Middle frontal gyrus (tissue), 1 donor: ENCODE results near the gene NKX1-1.
"Not testable (repeated sequence)": the region's sequence is repeated elsewhere in the genome, so short reads cannot be mapped to it uniquely, and the experiment has no call there.

Experiments
- DNase-seq: peaks from one replicate; pipeline ENCODE4 v3.0.0-alpha.2; 2015; ENCODE audit warnings: low spot score; ENCODE audit errors: extremely low spot score

Gene NKX1-1

GRCh38 chr4:1375051-1375721 lies 31.1 kb downstream of the NKX1-1 start:
- no peak for DNase-seq

DNA sequence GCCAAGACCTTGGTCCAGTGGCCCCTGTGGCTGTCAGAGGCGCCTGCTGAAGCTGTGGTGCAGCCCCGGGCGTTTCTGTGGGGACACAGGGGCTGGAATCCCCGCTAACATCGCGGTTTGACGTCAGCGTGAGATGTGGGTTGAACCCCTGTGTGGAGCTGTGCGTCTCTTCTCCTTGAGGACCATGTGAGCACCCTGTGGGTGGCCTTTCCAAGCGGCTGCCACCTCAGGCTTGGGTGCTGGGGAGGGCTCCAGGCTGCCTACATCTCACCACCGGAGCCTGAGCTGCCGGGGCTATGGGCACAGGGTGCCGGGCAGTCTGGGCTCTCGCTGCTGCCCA lies 31.6 kb downstream of the NKX1-1 start:
- no peak for DNase-seq

DNA sequence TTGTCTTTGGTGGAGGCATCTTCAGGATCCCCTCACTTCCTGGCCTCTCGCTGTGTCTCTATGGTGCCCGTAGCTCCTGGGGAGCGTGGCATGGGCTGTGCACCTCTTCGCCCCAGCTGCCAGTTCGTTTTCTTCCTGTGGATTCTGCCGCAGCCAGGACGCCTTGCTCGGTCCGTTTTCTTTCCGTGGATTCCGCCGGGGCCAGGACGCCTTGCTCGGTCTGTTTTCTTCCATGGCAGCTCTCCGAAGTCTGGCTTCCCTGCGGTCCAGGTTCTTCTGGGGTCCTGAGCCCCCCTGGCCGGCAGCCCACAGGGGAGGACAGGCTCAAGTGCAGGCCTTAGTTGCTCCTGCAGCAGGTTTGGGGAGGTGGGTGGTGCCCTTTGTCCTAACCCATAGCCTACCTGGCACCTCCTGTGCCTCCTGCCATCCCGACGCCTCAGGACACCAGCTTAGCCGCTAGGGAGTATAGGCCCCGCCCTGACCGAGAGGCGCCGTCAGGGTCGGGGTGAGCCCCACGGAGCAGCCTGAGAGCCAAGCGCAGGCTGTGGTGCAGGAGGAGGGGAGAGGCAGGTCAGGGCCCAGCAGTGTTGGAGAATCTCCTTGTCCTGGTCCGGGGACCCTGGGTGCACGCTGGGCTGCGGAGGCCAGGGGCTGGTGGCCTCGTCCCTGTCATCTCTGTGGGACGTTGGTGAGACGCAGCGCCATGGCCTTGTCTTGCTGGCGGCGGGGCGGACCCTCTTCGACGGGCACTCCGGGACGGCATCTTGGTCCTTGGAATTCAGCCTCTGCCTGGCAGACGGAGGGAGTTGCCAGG lies 32.1 kb downstream of the NKX1-1 start:
- no peak for DNase-seq

DNA sequence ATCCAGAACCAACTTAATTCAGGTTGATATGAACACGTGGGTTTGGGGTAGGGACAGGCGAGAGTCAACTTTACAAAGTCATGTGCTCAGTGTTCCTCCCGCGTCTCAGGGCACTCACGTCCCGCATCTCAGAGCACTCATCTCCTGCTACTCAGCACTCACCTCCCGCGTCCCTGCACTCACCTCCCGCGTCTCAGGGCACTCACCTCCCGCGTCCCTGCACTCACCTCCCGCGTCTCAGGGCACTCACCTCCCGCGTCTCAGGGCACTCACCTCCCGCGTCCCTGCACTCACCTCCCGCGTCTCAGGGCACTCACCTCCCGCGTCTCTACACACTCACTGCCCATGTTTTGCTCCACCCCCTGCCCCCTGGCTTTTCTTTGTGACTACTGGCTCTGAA lies 33.7 kb downstream of the NKX1-1 start:
- not testable (repeated sequence) for DNase-seq

DNA sequence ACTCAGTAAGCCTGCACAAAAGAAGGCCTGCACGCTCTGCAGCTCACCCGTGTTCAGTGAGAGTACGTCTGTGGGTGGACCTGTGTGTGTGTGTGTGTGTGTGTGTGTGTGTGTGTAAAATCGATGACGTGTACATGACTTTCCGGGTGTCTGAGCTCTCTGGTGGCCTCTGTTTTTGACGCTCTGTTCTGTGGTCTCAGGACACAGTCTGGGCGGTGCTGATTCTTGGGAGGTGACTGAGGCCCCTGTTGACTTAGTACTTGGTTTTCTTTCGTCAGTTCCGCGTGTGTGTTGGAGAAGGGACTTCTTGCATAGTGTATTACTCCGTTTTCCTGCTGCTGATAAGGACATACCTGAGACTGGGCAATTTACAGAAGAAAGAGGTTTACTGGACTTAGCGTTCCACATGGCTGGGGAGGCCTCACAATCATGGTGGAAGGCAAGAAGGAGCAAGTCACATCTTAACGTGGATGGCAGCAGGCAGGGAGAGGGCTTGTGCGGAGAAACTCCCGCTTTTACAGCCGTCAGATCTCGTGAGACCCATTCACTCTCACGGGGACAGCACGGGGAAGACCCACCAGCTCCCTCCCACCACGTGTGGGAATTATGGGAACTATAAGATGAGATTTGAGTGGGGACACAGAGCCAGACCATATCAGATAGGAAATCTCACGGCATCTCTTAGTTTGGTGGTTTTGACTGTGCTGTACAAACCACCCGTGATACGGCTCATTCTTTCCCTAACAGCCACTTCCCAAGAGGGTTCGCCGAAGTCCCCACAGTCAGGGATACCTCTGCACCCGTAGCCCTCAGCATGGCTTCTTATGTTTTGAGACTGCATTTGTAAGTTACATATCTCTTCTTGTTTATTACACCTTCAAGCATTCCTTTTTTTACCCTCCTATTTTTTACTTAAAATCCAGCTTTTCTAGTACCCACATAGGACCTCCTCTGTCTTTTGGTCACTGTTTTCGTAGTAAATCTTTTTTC lies 34.8 kb downstream of the NKX1-1 start:
- DNase-seq: no peak

DNA sequence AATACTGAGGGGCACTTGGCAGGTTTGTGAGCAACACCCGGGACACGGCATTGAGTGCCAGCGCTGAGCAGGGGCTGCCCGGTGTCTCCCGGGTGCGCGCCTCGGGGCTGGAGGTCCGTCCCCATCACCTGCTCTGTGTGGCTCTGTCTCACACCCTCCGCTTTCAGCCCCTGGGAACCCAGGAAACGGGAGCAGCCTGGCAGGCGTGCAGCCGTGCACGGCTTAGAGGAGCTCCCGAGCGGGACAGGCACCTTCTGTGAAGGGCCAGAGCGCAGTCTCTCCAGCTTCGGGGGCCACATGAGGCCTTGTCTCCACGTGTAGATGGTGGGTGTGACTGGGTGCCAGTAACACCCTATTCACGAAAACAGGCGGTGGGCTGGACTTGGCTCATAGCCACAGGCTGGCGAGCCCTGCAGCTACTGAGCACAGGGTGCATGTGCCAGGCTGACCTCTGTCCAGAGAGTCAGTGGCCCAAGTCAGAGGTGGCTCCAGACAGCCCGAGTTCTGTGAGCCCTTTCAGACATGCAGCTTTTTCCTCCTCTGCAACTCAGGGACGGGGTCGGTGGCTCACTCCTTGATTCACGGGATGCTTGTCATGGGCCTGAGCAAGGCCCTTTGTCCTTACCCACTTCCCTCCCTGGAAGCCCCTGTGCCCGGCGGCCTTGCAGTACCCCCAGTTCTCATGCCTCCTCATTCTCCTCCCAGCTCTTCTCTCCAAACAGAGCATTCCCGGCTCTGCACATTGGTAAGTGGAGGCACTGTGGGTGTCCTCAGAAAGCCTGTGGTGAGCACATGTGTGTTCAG lies 35.7 kb downstream of the NKX1-1 start:
- DNase-seq: no peak

DNA sequence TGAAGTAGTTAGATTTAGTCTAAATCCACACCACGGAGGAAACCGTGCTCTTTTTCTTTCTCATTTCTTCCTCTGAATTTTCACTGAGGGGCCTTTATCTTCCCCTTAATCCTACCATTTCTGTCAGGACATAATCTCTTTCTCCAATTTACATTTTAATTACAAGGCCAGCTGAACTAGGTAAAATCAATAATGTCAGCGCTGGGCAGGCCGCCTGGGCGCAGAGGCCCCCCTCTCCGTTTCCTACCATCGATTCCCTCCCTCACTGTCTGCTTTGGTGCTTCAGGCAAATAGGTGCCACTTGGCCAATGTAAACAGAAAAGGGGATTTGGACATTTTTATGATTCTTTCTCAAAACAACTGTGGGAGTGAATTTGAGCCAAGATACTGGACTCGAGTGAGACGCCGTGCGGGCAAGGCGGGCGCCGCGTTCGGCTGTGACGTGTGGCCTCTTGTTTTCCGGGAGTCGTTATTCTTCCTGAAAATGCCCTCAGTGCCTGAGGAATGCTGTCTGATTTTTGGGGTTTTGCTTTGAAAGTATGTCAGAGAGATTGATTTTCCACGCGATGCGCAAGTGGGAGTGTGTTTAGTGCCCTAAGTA lies 36.7 kb downstream of the NKX1-1 start:
- no peak for DNase-seq

DNA sequence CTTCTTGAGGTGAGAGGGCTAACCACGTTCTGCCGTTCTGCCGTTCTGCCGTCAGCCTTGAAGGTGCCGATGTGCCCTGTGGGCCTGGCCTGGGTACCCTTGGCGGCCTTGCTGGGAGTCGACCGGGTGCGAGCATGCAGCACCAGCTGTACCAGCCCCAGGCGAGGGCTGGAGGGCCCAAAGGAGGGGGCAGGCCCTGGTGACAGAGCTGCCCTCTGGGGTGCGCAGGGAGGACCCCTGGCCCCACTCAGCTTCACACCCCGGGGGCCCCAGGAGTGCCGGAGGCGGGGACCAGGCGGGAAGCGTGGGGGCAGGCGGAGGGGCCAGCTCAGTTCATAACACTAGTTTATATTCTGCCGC lies 37.2 kb downstream of the NKX1-1 start:
- DNase-seq: no peak

DNA sequence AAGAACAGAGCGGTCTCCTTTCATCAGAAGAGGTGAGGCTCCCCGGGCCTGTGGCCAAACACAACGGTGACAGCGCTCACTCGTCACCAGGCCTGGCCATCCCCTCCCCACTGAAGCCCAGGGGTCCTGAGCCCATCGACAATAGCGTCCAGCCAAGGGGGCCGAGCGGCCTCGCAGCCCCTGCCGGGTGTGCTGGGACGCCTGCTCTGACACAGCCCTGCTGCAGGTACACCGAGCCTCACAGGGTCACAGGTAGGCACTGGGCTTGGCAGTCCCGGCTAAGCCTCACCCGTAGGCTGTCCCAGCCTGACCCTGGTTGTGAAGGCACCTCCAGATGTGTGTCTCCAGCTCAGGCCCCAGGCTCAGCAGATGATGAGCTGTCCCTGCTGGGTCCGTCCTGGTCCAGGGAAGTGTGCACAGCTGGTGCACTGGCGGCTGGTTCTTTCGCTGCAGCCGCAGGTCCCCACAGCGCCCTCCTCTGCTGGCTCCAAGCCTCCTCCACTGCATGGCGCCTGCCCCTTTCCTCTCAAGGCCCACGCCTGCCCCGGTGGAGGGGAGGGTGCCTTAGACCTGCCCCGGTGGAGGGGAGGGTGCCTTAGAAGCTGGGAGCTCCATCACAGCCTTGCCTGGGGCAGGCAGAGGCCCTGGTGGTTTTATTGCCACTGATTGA lies 37.7 kb downstream of the NKX1-1 start:
- no peak for DNase-seq

GRCh38 chr4:1367936-1368289 lies 38.3 kb downstream of the NKX1-1 start:
- DNase-seq: no peak

DNA sequence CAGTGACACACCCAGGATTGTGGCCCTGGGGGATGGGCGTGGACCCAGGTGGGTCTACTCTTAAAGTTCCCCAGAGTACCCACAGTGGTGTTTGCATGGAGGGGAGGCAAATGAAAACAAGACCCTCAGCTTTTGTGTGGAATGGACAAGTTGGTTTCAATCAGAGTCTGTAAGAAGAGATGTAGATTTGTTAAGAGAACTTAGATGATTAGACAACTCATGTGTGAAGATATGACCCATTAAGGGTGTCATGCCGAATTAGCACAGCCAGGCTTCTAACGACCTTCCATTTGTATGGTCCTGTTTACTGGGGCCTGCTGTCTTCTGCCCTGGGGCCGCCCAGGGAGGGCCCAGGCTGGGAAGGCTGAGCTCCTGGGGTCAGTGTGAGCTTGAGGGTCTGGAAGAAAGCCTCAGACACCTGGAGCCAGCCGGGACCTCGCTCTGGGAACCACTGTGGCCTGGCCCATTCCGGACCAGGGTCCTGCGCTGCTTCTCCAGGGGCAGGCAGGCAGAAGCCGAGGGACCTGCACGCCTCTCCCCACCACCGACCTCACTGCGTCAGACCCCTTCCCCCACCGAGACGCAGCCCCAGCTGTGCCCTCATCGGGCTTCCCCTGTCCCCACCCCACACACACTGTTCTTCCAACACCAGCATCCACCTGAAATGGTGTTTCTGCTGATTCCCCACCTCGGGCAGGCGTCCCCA lies 38.9 kb downstream of the NKX1-1 start:
- no peak for DNase-seq

DNA sequence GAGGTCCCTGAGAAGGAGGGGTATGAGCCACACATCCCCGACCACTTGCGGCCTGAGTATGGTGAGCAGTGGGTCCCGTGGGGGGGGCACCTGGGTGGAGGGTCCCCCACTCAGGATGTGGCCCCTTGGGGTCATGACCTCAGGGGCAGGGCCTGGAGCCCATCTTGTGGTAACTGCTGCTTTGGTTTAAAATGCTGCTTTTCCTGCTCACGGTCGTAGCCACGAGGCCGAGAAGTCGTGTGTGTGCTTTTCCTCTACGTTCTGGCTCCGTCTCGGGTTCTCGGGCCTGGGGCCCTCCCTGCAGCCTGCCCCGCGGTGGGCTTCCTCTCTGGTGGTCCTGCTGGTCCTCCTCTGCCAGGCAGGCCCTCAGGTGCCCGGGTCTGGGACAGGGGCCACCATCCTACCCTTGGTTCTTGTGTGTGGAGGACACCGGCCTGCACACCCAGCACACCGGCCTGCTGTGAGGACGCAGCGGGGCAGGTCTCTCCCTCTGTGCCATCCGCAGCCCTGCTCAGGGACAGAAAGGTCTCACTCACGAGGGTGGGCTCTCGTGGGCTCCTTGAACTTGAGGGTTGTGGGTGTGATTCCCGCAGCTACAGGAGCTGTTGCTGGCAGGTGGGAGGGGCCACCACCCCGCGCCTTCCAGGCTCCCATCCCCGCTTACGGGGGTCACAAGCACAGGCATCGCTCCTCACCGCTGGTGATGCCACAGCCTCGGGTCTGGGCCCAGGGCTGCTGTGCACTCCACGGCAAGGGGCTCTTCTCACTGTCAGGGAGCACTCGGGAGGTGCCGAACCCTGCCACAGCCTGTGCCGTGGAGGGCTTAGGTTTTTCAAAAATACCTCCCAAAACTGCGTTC lies 39.6 kb downstream of the NKX1-1 start:
- DNase-seq: no peak

DNA sequence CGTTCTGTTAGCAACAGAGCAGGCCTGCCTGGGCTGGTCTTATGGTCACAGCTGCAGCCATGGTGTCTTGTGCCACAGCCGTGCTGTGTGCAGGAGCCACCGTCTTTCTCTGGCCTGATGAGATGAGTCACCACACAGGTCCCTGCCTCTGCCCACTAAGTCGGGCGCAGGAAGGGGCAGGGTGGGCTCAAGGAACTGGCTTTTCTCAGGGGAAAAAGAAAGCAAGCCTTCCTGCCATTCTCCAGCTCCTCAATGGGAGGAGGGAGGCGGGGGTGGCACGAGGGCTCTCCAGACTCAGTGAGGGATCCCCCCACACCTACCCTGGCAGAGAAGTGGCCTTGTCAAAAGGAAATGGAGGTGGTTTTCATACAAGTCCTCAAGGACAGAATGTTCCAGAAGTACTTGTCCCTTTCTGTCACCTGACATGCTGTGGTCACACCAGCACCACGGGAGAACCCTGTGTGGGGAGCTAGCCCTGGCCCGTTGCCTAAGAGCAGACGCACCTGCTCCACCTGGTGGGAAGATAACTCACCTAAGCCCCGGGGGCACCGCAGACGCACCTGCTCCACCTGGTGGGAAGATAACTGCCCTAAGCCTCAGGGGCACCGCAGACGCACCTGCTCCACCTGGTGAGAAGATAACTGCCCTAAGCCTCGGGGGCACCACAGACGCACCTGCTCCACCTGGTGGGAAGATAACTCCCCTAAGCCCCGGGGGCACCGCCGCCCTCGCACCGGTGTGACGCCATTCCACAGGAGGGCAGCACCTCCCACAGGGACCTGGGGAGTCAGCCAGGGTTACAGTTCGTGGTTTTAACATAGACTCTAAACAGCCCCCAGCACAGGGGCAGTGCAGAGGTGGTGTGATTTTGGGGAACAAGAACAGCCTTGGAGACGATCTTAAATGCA lies 40.7 kb downstream of the NKX1-1 start:
- no peak for DNase-seq

GRCh38 chr4:1364748-1365147 lies 41.5 kb downstream of the NKX1-1 start:
- no peak for DNase-seq

DNA sequence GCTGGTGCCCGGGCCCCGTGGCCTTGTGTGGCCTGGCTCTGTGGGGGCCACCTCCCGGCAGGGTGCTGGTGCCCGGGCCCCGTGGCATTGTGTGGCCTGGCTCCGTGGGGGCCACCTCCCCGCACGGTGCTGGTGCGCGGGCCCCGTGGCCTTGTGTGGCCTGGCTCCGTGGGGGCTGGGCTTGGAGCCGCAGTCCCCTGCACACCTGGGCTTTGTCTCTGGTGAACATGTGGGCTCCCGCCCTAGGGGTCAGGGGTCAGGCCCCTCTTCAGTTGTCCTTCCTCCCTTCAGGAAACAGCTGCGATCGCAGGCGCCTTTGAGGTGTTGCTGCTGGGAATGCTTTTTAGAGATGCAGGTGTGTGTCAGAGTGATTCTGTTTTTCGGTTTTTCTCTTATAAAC lies 42.0 kb downstream of the NKX1-1 start:
- no peak for DNase-seq

DNA sequence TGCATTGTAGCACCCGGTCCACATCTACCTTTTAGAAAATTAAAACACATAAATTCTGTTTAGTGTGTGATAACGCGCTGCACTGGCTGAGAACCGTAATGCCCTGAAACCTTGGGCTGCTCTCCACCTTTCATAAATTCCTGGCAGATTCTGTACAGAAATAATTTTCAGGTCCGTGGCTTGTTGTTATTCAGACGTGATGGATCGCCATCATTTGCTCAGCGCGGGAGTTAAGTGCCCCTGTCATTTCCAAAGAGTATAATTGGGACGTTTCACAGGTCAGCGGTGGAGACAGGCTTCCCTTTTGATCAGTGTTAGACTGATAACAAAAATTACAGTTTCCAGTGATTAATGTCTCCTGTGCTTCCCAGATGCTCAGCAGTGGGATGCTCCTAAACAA lies 42.7 kb downstream of the NKX1-1 start:
- no peak for DNase-seq

- DNase-seq: no peak
Observed at GRCh38 chr4:1362521-1362920, 43.7 kb downstream of the NKX1-1 start.

- DNase-seq: no peak
Observed at GRCh38 chr4:1362046-1362445, 44.2 kb downstream of the NKX1-1 start.
